Type B pancreatic cell (in vitro differentiated cells): ENCODE measurements around the gene TPSB2. TPM values are rescaled to one million over a fixed set of nuclear protein-coding genes. Genes with fewer than 3 reads are reported as not detected.
"Not testable (repeated sequence)": the region's sequence is repeated elsewhere in the genome, so short reads cannot be mapped to it uniquely, and the experiment has no call there.

ENCODE experiments used
- DNase-seq: peaks from one replicate; pipeline ENCODE4 v3.0.0; 2021; ENCODE audit warnings: mixed read lengths; ENCODE audit not compliant: unreplicated experiment; ENCODE audit errors: extremely low spot score
- H3K27ac Mint-ChIP-seq: 2 replicates; pipeline ENCODE4 v1.8.0; 2021; ENCODE audit warnings: mild to moderate bottlenecking, mixed read lengths
- H3K27me3 Mint-ChIP-seq: 2 replicates; pipeline ENCODE4 v1.8.0; 2021; ENCODE audit warnings: mixed read lengths
- H3K36me3 Mint-ChIP-seq: 2 replicates; pipeline ENCODE4 v1.8.0; 2021; ENCODE audit warnings: mixed read lengths
- H3K4me1 Mint-ChIP-seq: one replicate; pipeline ENCODE4 v1.8.0; 2021; ENCODE audit warnings: mixed read lengths; ENCODE audit not compliant: unreplicated experiment
- H3K4me3 Mint-ChIP-seq: 2 replicates; pipeline ENCODE4 v1.8.0; 2021; ENCODE audit warnings: mild to moderate bottlenecking, mixed read lengths
- H3K9me3 Mint-ChIP-seq: 2 replicates; pipeline ENCODE4 v1.8.0; 2021; ENCODE audit warnings: mixed read lengths
- CTCF ChIP-seq: fragments of 200-600 bp; sonication (generic); conservative IDR thresholded peaks from 2 replicates; pipeline ENCODE4 v1.5.0; 2021; ENCODE audit warnings: antibody characterized with exemption, mild to moderate bottlenecking
- total RNA-seq: library from RNA; stranded (reverse); gene quantifications from 2 replicates; pipeline ENCODE4 v1.2.1, GENCODE V29; 2021; ENCODE audit warnings: low replicate concordance

TPSB2 gene
- total RNA-seq, 1 donor from 2014 or later, result not detected

DNA sequence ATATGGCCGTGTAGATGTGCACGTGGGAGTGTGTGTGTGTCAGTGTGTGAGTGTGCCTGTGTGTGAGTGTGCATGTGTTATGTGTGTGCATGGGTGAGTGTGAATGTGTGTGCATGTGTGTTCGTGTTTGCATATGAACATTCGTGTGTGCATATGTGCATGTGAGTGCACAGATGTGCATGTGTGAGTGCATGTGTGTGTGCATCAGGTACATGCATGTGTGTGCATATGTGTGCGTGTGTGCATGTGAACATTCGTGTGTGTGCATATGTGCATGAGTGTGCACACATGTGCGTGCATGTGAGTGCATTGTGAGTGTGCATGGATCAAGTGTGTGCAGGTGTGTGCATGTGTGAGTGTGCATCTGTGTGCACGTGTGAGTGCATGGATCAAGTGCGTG, 8.0 kb upstream of the TPSB2 start:
- Mint-ChIP-seq H3K9me3 (no peaks in the 10 kb centered on the region), H3K27me3 (peaks cover 7% of the 10 kb centered on the region), H3K27ac (peak overlapping the region; percentile 55), H3K4me1 (peaks cover 4% of the 10 kb centered on the region), H3K4me3 (no peak overlapping the region), H3K36me3 (no peaks in the 10 kb centered on the region)
- TF ChIP-seq CTCF, result no peak
- DNase-seq, result no peak

DNA sequence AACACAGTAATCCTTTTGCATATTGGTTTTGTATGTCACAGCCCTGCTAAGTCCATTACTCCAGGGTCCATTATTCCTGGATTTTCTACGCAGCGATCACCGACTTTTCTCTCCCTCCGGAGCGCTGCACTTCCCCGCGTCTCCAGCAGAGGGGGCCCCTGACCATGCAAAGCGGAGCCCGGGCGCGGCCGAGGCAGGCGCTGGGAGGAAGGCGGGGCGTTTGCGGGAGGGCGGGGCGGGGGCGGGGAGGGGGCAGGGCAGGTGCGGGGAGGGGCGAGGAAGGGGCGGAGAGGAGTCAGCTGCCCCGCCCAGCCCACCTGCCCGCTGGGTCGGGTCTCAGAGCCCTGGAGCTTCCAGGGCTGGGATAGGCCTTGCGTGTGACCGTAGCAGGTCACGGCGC, 6.7 kb upstream of the TPSB2 start:
- not testable (repeated sequence) for H3K36me3 Mint-ChIP-seq, H3K27me3 Mint-ChIP-seq, DNase-seq, H3K4me1 Mint-ChIP-seq, H3K4me3 Mint-ChIP-seq, H3K9me3 Mint-ChIP-seq, H3K27ac Mint-ChIP-seq

DNA sequence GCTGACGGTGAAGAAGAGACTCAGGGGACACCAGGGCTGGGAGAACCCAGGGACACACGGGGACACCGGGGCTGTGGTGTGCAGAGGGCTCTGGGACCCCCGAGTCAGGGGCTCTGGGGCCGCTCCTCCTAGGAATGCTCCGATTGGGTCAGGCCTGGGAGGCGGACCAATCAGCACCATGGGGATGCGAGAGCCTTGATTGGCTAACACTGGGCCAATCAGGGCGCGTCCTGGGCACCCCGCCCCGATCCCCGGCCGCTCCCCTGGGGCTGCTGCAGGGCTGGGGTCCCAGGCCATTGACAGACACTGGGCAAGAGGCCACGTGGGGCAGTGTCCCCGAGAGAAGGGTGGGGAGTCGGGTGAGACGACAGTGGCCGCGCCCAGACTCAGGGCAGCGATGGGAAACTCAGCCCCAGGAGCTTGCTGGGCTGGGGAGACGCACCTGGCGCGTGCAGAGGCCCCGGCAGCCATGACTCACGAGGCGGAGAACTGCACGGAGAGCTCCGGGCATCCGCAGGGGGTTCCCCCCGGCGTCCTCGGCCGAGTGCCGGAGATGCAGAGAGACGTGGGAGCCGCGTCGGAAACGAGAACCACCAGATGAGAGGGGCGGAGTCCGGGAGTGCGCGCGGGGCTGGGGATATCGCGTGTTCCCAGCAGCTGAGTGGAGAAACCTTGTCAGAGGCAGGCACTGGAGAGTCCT, 2.2 kb upstream of the TPSB2 start:
- not testable (repeated sequence) for H3K4me1 Mint-ChIP-seq, H3K27me3 Mint-ChIP-seq, DNase-seq, H3K36me3 Mint-ChIP-seq, H3K9me3 Mint-ChIP-seq, H3K27ac Mint-ChIP-seq, H3K4me3 Mint-ChIP-seq

- not testable (repeated sequence) for DNase-seq, H3K9me3 Mint-ChIP-seq, H3K27me3 Mint-ChIP-seq, H3K4me1 Mint-ChIP-seq, H3K36me3 Mint-ChIP-seq, H3K4me3 Mint-ChIP-seq, H3K27ac Mint-ChIP-seq
Measured at GRCh38 chr16:1231301-1231700, 1.3 kb upstream of the TPSB2 start.

GRCh38 chr16:1230471-1231212, 658 bp upstream of the TPSB2 start:
- not testable (repeated sequence) for H3K36me3 Mint-ChIP-seq, H3K9me3 Mint-ChIP-seq, H3K4me1 Mint-ChIP-seq, H3K4me3 Mint-ChIP-seq, H3K27me3 Mint-ChIP-seq, DNase-seq, H3K27ac Mint-ChIP-seq

- not testable (repeated sequence) for H3K4me3 Mint-ChIP-seq, H3K36me3 Mint-ChIP-seq, H3K27ac Mint-ChIP-seq, H3K27me3 Mint-ChIP-seq, H3K4me1 Mint-ChIP-seq, H3K9me3 Mint-ChIP-seq, DNase-seq
Measured at GRCh38 chr16:1229476-1229875, 508 bp downstream of the TPSB2 start.

- DNase-seq, H3K4me3 Mint-ChIP-seq, H3K9me3 Mint-ChIP-seq, H3K27ac Mint-ChIP-seq, H3K4me1 Mint-ChIP-seq, H3K27me3 Mint-ChIP-seq, H3K36me3 Mint-ChIP-seq: not testable (repeated sequence)
Measured at GRCh38 chr16:1228227-1228626, 1.8 kb downstream of the TPSB2 start.

DNA sequence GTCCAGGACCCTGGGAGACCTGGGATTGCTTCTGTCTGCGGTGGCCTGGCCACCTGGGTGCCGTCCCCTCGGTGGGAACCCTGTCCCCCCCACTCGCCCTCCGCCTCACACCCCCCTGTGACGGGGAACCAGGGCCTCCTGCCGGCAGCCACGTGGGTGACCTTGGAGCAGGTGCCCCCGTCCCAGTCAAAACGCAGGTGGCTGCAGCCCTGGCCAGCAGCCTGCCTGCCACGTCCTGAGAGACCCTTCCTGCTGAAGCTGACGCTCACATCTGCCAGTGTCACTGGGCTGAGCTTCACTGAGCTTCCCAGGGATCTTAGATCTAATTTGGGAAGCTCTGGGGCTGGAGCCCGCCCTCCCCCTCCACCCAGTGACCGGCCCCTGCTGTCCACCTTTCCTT, 3.3 kb downstream of the TPSB2 start:
- not testable (repeated sequence) for H3K27ac Mint-ChIP-seq, H3K9me3 Mint-ChIP-seq, H3K4me1 Mint-ChIP-seq, H3K36me3 Mint-ChIP-seq, DNase-seq, H3K4me3 Mint-ChIP-seq, H3K27me3 Mint-ChIP-seq

- H3K4me1 Mint-ChIP-seq, H3K4me3 Mint-ChIP-seq, H3K27me3 Mint-ChIP-seq, DNase-seq, H3K27ac Mint-ChIP-seq, H3K9me3 Mint-ChIP-seq, H3K36me3 Mint-ChIP-seq: not testable (repeated sequence)
Measured at GRCh38 chr16:1225728-1226311, 4.2 kb downstream of the TPSB2 start.
